B cell (primary cell): ENCODE measurements around the gene KCNIP1. TPM values are rescaled to one million over a fixed set of nuclear protein-coding genes. Genes with fewer than 3 reads are reported as not detected.

ENCODE experiments used
- ATAC-seq: fragments of 200-7000 bp; cut with Tn5 transposase; one replicate; pipeline ENCODE4 v1.10.0; 2021; ENCODE audit warnings: low read depth, mild to moderate bottlenecking, moderate number of reproducible peaks, moderate library complexity
- CTCF ChIA-PET: fragments of 350-600 bp; sonication (Branson Sonifier 250); formaldehyde crosslinking; loops from one replicate; lab custom pipeline; 2021; ENCODE audit warnings: antibody characterized with exemption, inconsistent platforms; lab: Charles Lee
- POLR2A ChIA-PET: fragments of 350-600 bp; sonication (Branson Sonifier 250); formaldehyde crosslinking; loops from one replicate; lab custom pipeline; 2021; ENCODE audit warnings: antibody characterized with exemption; lab: Charles Lee
- DNase-seq: peaks from one replicate; pipeline ENCODE4 v3.0.0; 2013
- H2AFZ ChIP-seq: 2 replicates; pipeline ENCODE4 v1.6.1; 2012; ENCODE audit warnings: mild to moderate bottlenecking, low read depth, low read length; ENCODE audit not compliant: insufficient read depth, poor library complexity, severe bottlenecking
- H3K27ac ChIP-seq, 2 donors: 1 replicate in 1 of 2; 2 replicates in 1 of 2; pipeline ENCODE4 v1.5.1; 2012 to 2013; ENCODE audit warnings: low read length in 2 of 2, mild to moderate bottlenecking in 2 of 2, moderate library complexity in 1 of 2
- H3K27me3 ChIP-seq, 4 experiments: fragments of 200-600 bp in 1 of 4; sonication (generic) in 1 of 4; replicated peaks in 1 of 4; 1 replicate in 2 of 4; 2 replicates in 2 of 4; pipeline versions ENCODE4 v1.6.1 to v1.7.0; 2013 to 2016; ENCODE audit warnings: low read length in 3 of 4, mild to moderate bottlenecking in 2 of 4, mixed read lengths in 1 of 4, moderate library complexity in 1 of 4; ENCODE audit not compliant: insufficient read depth in 4 of 4, control insufficient read depth in 3 of 4; ENCODE audit errors: control extremely low read depth in 1 of 4
- H3K36me3 ChIP-seq, 2 experiments: replicated peaks in 1 of 2; 1 replicate in 1 of 2; 2 replicates in 1 of 2; pipeline versions ENCODE4 v1.6.1 to v1.7.1; 2013; ENCODE audit warnings: low read length in 1 of 2; ENCODE audit not compliant: insufficient read depth in 2 of 2, control insufficient read depth in 1 of 2; ENCODE audit errors: control extremely low read depth in 1 of 2, extremely low read depth in 1 of 2
- H3K4me1 ChIP-seq, 2 donors: fragments of 200-600 bp in 1 of 2; sonication (generic) in 1 of 2; 1 replicate in 1 of 2; 2 replicates in 1 of 2; pipeline versions ENCODE4 v1.5.1 to v1.6.1; 2013 to 2017; ENCODE audit warnings: low read length in 2 of 2; ENCODE audit not compliant: control insufficient read depth in 2 of 2, insufficient read depth in 2 of 2
- H3K4me2 ChIP-seq: replicated peaks from 2 replicates; pipeline ENCODE3; 2012; ENCODE audit warnings: mild to moderate bottlenecking, low read depth, low read length; ENCODE audit not compliant: poor library complexity, severe bottlenecking
- H3K4me3 ChIP-seq, 5 experiments: fragments of 200-600 bp in 1 of 5; sonication (generic) in 1 of 5; 1 replicate in 3 of 5; 2 replicates in 2 of 5; pipeline versions ENCODE4 v1.5.1 to v1.7.0; 2011 to 2016; ENCODE audit warnings: low read length in 4 of 5, mild to moderate bottlenecking in 4 of 5, low read depth in 2 of 5, control low read depth in 1 of 5, moderate library complexity in 1 of 5; ENCODE audit not compliant: insufficient read depth in 1 of 5; ENCODE audit errors: control extremely low read depth in 1 of 5, extremely low read depth in 1 of 5
- H3K79me2 ChIP-seq: fragments of 200-600 bp; sonication (generic); one replicate; pipeline ENCODE4 v1.6.0; 2016; ENCODE audit warnings: low read length; ENCODE audit not compliant: control insufficient read depth, insufficient read depth
- H3K9ac ChIP-seq: fragments of 200-600 bp; sonication (generic); 2 replicates; pipeline ENCODE4 v1.6.1; 2017; ENCODE audit warnings: mild to moderate bottlenecking, low read length, moderate library complexity
- H3K9me3 ChIP-seq, 3 donors: one replicate each; pipeline versions ENCODE4 v1.6.1 to v1.7.1; 2013; ENCODE audit warnings: low read length in 2 of 3; ENCODE audit not compliant: control insufficient read depth in 2 of 3, insufficient read depth in 1 of 3; ENCODE audit errors: control extremely low read depth in 1 of 3
- H4K20me1 ChIP-seq: 2 replicates; pipeline ENCODE4 v1.6.0; 2012; ENCODE audit warnings: mild to moderate bottlenecking, low read length; ENCODE audit not compliant: insufficient read depth, control insufficient read depth, poor library complexity, severe bottlenecking
- H3K27ac Mint-ChIP-seq: one replicate; pipeline ENCODE4 v1.8.0; 2021; ENCODE audit warnings: mixed read lengths
- H3K27me3 Mint-ChIP-seq: one replicate; pipeline ENCODE4 v1.8.0; 2021; ENCODE audit warnings: mixed read lengths
- H3K4me1 Mint-ChIP-seq: one replicate; pipeline ENCODE4 v1.8.0; 2021; ENCODE audit warnings: mixed read lengths
- H3K4me3 Mint-ChIP-seq: one replicate; pipeline ENCODE4 v1.8.0; 2021; ENCODE audit warnings: mixed read lengths
- H3K9me3 Mint-ChIP-seq: one replicate; pipeline ENCODE4 v1.8.0; 2022; ENCODE audit warnings: mixed read lengths; ENCODE audit not compliant: insufficient read depth
- EZH2 ChIP-seq: IDR thresholded peaks from 2 replicates; pipeline ENCODE4 v1.6.1; 2012; ENCODE audit warnings: borderline replicate concordance, low read depth, mild to moderate bottlenecking, moderate library complexity, low read length; ENCODE audit not compliant: insufficient read depth, poor library complexity, severe bottlenecking
- WGBS: methylation state at CpG from one replicate; pipeline ENCODE4 v1.1.5; 2013; ENCODE audit warnings: missing lambda C conversion rate; ENCODE audit not compliant: insufficient coverage; 5-methylcytosine and 5-hydroxymethylcytosine counted together
- intact Hi-C: fragments of 100-400 bp; cut with micrococcal nuclease; formaldehyde crosslinking; loops from one replicate; pipeline ENCODE4 v1.10.0; 2022
- polyA plus RNA-seq: library from polyadenylated mRNA; depleted of rRNA; stranded (reverse); fragments of >200 nt; gene quantifications from 2 replicates; pipeline ENCODE4 v1.2.3, GENCODE V29; 2012
- total RNA-seq, 2 donors: library from RNA; stranded (reverse); fragments of 120-200 nt in 1 of 2; gene quantifications; 1 replicate in 1 of 2; 2 replicates in 1 of 2; pipeline versions ENCODE4 v1.2.3 to v1.2.4, GENCODE V29; 2013 to 2022
- TF ChIP-seq, protein P1 (sequence below): fragments of 200-600 bp; IDR thresholded peaks from one replicate; pipeline ENCODE4 v1.8.0; 2022; ENCODE audit warnings: antibody characterized with exemption, mild to moderate bottlenecking

Gene KCNIP1
- total and polyA plus RNA-seq, 2 donors (not counting 1 experiment from before 2014, with no cell fraction given), result not detected

DNA sequence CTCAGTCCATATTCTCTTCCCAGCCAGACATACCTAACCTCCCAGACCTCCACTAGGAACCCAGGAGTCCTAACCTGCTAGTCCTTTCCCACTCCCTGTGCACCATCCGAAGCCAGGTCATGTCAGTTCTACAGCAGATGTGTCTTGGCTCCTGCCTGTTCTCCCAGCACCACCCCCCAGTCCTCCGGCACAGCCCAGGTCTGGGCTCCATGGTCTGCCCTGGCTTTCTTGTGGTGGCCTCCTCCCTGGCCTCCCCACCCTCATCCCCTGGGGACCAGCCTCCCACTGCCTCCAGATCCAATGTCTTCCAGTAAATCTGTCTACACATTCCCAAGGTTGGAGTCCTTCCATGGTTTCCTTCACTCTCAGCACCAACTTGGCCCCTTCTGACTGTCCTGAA is 20.0 kb downstream of the KCNIP1 start:
- no peak overlapping the region for H3K4me3 Mint-ChIP-seq
- H3K4me1 ChIP-seq, result no peaks in the 10 kb centered on the region
- intact Hi-C loops, result no loop called here
- ATAC-seq (no peak), DNase-seq (no peak)
- H3K4me1 Mint-ChIP-seq, result no peaks in the 10 kb centered on the region
- peaks cover 7% of the 10 kb centered on the region for H3K27me3 Mint-ChIP-seq
- ChIA-PET CTCF (no interaction called here), POLR2A (no interaction called here)
- H3K4me2 ChIP-seq, result no peak overlapping the region
- no peak overlapping the region for H3K27ac ChIP-seq
- no peaks in the 10 kb centered on the region for H3K9me3 Mint-ChIP-seq
- H3K4me3 ChIP-seq, result no peak overlapping the region
- H2AFZ ChIP-seq, result no peak overlapping the region
- no peaks in the 10 kb centered on the region for H3K36me3 ChIP-seq
- H3K9ac ChIP-seq, result no peak overlapping the region
- H3K9me3 ChIP-seq, result peaks cover 0 to 9% (median 0%) of the 10 kb centered on the region in 3 donors
- no peaks in the 10 kb centered on the region for H4K20me1 ChIP-seq
- TF ChIP-seq EZH2, result no peak
- TF ChIP-seq, protein P1, sequence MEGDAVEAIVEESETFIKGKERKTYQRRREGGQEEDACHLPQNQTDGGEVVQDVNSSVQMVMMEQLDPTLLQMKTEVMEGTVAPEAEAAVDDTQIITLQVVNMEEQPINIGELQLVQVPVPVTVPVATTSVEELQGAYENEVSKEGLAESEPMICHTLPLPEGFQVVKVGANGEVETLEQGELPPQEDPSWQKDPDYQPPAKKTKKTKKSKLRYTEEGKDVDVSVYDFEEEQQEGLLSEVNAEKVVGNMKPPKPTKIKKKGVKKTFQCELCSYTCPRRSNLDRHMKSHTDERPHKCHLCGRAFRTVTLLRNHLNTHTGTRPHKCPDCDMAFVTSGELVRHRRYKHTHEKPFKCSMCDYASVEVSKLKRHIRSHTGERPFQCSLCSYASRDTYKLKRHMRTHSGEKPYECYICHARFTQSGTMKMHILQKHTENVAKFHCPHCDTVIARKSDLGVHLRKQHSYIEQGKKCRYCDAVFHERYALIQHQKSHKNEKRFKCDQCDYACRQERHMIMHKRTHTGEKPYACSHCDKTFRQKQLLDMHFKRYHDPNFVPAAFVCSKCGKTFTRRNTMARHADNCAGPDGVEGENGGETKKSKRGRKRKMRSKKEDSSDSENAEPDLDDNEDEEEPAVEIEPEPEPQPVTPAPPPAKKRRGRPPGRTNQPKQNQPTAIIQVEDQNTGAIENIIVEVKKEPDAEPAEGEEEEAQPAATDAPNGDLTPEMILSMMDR, result no peak
- no peaks in the 10 kb centered on the region for H3K27me3 ChIP-seq
- WGBS, result 92% methylated on average over 2 of the region's 2 CpGs
- no peak overlapping the region for H3K27ac Mint-ChIP-seq
- H3K79me2 ChIP-seq, result no peaks in the 10 kb centered on the region

DNA sequence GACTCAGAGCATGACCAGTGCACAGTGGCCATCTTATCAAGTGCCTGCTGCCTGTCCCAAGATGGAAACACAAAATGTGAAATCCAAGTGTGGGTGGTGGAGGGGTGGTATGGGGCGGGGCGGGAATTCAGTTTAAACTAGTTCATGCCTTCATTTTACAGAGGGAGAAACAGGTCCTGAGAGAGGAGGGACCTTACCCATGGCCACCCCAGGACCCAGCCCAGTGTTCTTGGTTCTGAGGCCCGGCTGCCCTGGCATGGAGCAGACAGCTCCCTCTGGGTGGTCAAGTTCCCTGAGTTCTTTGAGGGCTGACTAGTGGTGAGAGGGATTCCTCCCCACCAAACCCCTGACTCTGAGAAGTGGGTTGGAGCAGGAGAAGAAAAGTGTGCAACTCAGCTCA is 20.8 kb downstream of the KCNIP1 start:
- no peak for DNase-seq
- H4K20me1 ChIP-seq, result no peaks in the 10 kb centered on the region
- no peaks in the 10 kb centered on the region for H3K4me1 Mint-ChIP-seq
- H2AFZ ChIP-seq, result no peak overlapping the region
- peaks cover 0 to 9% (median 0%) of the 10 kb centered on the region in 3 donors for H3K9me3 ChIP-seq
- intact Hi-C loops, result no loop called here
- ChIA-PET POLR2A (no interaction called here), CTCF (no interaction called here)
- no peak for TF ChIP-seq EZH2
- TF ChIP-seq, protein P1, result no peak
- H3K79me2 ChIP-seq, result no peaks in the 10 kb centered on the region
- no peaks in the 10 kb centered on the region for H3K9me3 Mint-ChIP-seq
- H3K4me3 Mint-ChIP-seq, result no peak overlapping the region
- no peak overlapping the region for H3K27ac Mint-ChIP-seq
- peaks cover 7% of the 10 kb centered on the region for H3K27me3 Mint-ChIP-seq
- no peaks in the 10 kb centered on the region for H3K4me1 ChIP-seq
- no peaks in the 10 kb centered on the region for H3K36me3 ChIP-seq
- H3K4me2 ChIP-seq, result no peak overlapping the region
- WGBS, result 100% methylated on average over 2 of the region's 3 CpGs
- no peak overlapping the region for H3K27ac ChIP-seq
- no peaks in the 10 kb centered on the region for H3K27me3 ChIP-seq
- no peak overlapping the region for H3K9ac ChIP-seq
- ATAC-seq, result no peak
- no peak overlapping the region for H3K4me3 ChIP-seq
